DND-41 (cell line): ENCODE measurements around the gene SPACA7.

Experiments
- ATAC-seq: fragments of 200-7000 bp; cut with Tn5 transposase; 3 replicates; pipeline ENCODE4 v1.9.1; 2021; ENCODE audit warnings: low read depth; ENCODE audit not compliant: insufficient read depth
- DNase-seq: peaks from one replicate; pipeline ENCODE4 v3.0.0-alpha.2; 2020
- H2AFZ ChIP-seq: 2 replicates; pipeline ENCODE4 v1.6.0; 2012; ENCODE audit warnings: low read depth, low read length
- H3K27ac ChIP-seq: 2 replicates; pipeline ENCODE4 v1.5.1; 2012; ENCODE audit warnings: low read length, inconsistent platforms
- H3K27me3 ChIP-seq: fragments of 200-600 bp; sonication (generic); 2 replicates; pipeline ENCODE4 v1.6.0; 2012; ENCODE audit warnings: low read length, mild to moderate bottlenecking, inconsistent platforms; ENCODE audit not compliant: insufficient read depth, poor library complexity
- H3K36me3 ChIP-seq: 2 replicates; pipeline ENCODE4 v1.5.1; 2012; ENCODE audit warnings: low read length, inconsistent platforms; ENCODE audit not compliant: insufficient read depth
- H3K4me1 ChIP-seq: 2 replicates; pipeline ENCODE4 v1.5.1; 2012; ENCODE audit warnings: mild to moderate bottlenecking, low read length; ENCODE audit not compliant: insufficient read depth
- H3K4me2 ChIP-seq: 2 replicates; pipeline ENCODE4 v1.6.0; 2012; ENCODE audit warnings: mild to moderate bottlenecking, moderate library complexity, low read length, inconsistent platforms; ENCODE audit not compliant: insufficient read depth
- H3K4me3 ChIP-seq, 2 experiments: fragments of 200-600 bp in 1 of 2; shearing (Covaris generic) in 1 of 2; 2 replicates each; pipeline ENCODE4 v1.5.1; 2012 to 2016; ENCODE audit warnings: inconsistent platforms in 2 of 2, low read length in 2 of 2, mild to moderate bottlenecking in 2 of 2, low read depth in 1 of 2, moderate library complexity in 1 of 2
- H3K79me2 ChIP-seq: 2 replicates; pipeline ENCODE4 v1.6.0; 2012; ENCODE audit warnings: low read length, inconsistent platforms; ENCODE audit not compliant: insufficient read depth
- H3K9ac ChIP-seq: 2 replicates; pipeline ENCODE4 v1.6.0; 2012; ENCODE audit warnings: low read depth, mild to moderate bottlenecking, inconsistent platforms, low read length, moderate library complexity
- H3K9me3 ChIP-seq: 2 replicates; pipeline ENCODE4 v1.5.1; 2012; ENCODE audit warnings: low read length, moderate library complexity, mild to moderate bottlenecking, inconsistent platforms; ENCODE audit not compliant: insufficient read depth, severe bottlenecking
- H4K20me1 ChIP-seq: 2 replicates; pipeline ENCODE4 v1.6.0; 2012; ENCODE audit warnings: low read length; ENCODE audit not compliant: insufficient read depth
- EZH2 ChIP-seq: IDR thresholded peaks from 3 replicates; pipeline ENCODE4 v1.6.1; 2012; ENCODE audit warnings: borderline replicate concordance, low read depth, mild to moderate bottlenecking, moderate library complexity, low read length, inconsistent platforms; ENCODE audit not compliant: severe bottlenecking
- TF ChIP-seq, protein P1 (sequence below): IDR thresholded peaks from 2 replicates; pipeline ENCODE4 v1.5.1; 2012; ENCODE audit warnings: borderline replicate concordance, low read length, moderate library complexity, mild to moderate bottlenecking; ENCODE audit not compliant: poor library complexity, severe bottlenecking; ENCODE audit errors: extremely low read depth

SPACA7 gene

DNA sequence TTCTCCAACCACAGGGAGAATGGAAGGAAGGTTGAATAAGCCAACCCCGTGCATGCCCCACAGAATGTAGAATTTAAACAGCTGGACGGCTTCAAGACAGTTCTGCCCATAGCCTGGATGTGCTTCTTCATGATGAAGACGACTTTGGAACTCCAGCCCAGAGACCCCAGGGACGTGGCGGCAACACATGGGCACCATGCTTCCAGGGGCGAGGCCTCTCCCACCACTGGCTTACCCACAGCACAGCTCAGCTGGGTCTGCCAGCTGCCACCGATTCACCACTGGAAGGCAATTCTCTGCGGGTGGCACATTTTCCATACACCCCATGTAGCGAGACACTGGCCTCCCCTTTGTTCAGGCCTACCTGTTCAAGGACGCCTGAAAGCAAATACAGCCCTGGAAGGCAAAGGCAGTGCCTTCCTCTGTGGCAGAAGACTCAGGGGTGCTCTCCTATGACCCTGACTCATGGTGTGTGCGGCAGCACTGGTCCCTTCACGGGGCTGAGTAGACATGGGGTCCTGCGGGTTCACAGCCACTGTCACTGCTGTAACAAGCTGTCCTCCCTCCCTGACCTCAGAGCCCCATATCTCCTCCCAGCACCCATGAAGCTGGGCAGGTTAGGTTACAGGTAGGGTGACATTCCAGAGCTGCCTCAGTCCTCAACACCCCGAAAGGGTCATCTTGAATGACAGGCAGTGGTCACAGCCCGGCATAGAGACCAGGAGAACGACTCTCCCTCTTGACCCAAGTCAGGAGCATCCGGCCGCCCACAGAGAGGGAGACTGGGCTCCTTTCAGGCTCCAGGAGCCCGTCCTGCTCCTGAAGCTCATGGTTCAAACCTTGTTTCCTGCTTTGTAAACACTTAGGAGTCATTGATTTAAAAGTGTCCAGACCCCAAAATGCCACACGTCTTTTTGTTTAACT is 72.7 kb downstream of the SPACA7 start:
- H4K20me1 ChIP-seq = 0 out of 2 replicates have a peak, but pooled peaks cover 2% of the 10 kb centered on the region
- no peak overlapping the region for H3K27ac ChIP-seq
- no peak overlapping the region for H3K9ac ChIP-seq
- H3K4me2 ChIP-seq = no peak overlapping the region
- H3K9me3 ChIP-seq = no peaks in the 10 kb centered on the region
- H3K4me1 ChIP-seq = no peaks in the 10 kb centered on the region
- DNase-seq (no peak), ATAC-seq (no peak)
- no peak for TF ChIP-seq EZH2
- TF ChIP-seq, protein P1, sequence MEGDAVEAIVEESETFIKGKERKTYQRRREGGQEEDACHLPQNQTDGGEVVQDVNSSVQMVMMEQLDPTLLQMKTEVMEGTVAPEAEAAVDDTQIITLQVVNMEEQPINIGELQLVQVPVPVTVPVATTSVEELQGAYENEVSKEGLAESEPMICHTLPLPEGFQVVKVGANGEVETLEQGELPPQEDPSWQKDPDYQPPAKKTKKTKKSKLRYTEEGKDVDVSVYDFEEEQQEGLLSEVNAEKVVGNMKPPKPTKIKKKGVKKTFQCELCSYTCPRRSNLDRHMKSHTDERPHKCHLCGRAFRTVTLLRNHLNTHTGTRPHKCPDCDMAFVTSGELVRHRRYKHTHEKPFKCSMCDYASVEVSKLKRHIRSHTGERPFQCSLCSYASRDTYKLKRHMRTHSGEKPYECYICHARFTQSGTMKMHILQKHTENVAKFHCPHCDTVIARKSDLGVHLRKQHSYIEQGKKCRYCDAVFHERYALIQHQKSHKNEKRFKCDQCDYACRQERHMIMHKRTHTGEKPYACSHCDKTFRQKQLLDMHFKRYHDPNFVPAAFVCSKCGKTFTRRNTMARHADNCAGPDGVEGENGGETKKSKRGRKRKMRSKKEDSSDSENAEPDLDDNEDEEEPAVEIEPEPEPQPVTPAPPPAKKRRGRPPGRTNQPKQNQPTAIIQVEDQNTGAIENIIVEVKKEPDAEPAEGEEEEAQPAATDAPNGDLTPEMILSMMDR = no peak
- no peak overlapping the region for H2AFZ ChIP-seq
- H3K79me2 ChIP-seq = no peaks in the 10 kb centered on the region
- H3K27me3 ChIP-seq = peaks cover 2% of the 10 kb centered on the region
- no peak overlapping the region for H3K4me3 ChIP-seq
- H3K36me3 ChIP-seq = no peaks in the 10 kb centered on the region

- no peaks in the 10 kb centered on the region for H3K4me1 ChIP-seq
- H3K9me3 ChIP-seq = no peaks in the 10 kb centered on the region
- 0 out of 2 replicates have a peak, but pooled peaks cover 5% of the 10 kb centered on the region for H4K20me1 ChIP-seq
- peaks cover 2% of the 10 kb centered on the region for H3K27me3 ChIP-seq
- H3K79me2 ChIP-seq = no peaks in the 10 kb centered on the region
- no peak overlapping the region for H3K9ac ChIP-seq
- no peaks in the 10 kb centered on the region for H3K36me3 ChIP-seq
- DNase-seq = no peak
- no peak overlapping the region for H3K4me2 ChIP-seq
- ATAC-seq = no peak
- H3K4me3 ChIP-seq = no peak overlapping the region
- TF ChIP-seq EZH2 = no peak
- TF ChIP-seq, protein P1 = no peak
- H2AFZ ChIP-seq = no peak overlapping the region
- H3K27ac ChIP-seq = no peak overlapping the region
These were observed 73.4 kb downstream of the SPACA7 start for GRCh38 chr13:112449545-112449930.

DNA sequence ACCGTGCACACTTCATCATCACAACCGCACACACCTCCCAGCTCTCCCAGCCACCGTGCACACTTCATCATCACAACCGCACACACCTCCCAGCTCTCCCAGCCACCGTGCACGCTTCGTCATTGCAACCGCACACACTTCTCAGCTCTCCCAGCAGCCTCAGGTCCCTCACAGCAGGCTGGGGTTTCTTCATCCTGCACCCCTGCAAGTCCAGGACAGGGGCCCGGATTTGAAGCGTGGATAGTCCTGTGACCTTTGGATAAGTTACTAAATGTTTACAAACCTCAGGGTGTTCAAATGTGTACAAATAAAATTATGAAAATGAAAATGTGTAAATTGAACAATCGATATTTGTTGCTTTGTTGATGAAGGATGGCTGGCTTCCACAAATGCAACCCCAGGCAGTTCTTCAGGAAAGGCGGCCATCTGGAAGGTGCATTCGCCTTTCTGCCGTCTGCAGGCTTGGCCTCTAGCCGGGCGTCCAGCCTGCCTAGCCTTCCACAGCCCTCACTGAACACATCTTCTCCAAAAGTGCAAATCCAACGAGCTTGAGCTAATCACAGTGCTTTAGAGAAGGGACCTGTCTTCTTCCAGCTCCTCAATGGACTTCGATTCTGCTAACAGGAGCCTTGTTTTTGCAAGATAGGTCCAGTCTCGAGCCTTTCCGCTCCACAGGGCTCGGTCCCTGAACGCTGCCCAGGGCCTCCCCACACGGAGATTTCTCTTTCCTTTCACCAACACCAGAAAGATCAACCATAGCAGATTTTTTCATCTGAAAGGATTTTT is 74.2 kb downstream of the SPACA7 start:
- no peak overlapping the region for H3K4me2 ChIP-seq

More for the DNA sequence above, 74.2 kb downstream of the SPACA7 start:
- Histone ChIP-seq H2AFZ (no peak overlapping the region), H3K9ac (no peak overlapping the region), H3K9me3 (no peaks in the 10 kb centered on the region), H3K79me2 (no peaks in the 10 kb centered on the region), H3K27me3 (peaks cover 2% of the 10 kb centered on the region), H3K36me3 (no peaks in the 10 kb centered on the region), H3K27ac (no peak overlapping the region), H4K20me1 (0 out of 2 replicates have a peak, but pooled peaks cover 5% of the 10 kb centered on the region), H3K4me1 (no peaks in the 10 kb centered on the region), H3K4me3 (no peak overlapping the region)
- no peak for TF ChIP-seq EZH2
- TF ChIP-seq, protein P1 = no peak
- DNase-seq (no peak), ATAC-seq (no peak)
